GM19351 (cell line): Measurements from ENCODE around the gene APCS.

Experiments used
- ATAC-seq: cut with Tn5 transposase; IDR thresholded peaks from one replicate; pipeline ENCODE4 v1.9.1; 2021; ENCODE audit warnings: mild to moderate bottlenecking, moderate library complexity; ENCODE audit not compliant: unreplicated experiment

Gene APCS

GRCh38 chr1:159587461-159587951 is at the start of gene APCS:
Gene APCS, plus strand, starts transcription at chr1:159587826. Its CDS starts 96 bp downstream, at chr1:159587922.
- no peak for ATAC-seq

GRCh38 chr1:159548126-159548525 is 39.5 kb upstream of the APCS start:
- no peak for ATAC-seq

GRCh38 chr1:159554261-159554660 is 33.4 kb upstream of the APCS start:
- ATAC-seq = no peak

GRCh38 chr1:159554696-159555095 is 32.9 kb upstream of the APCS start:
- ATAC-seq = no peak

GRCh38 chr1:159556931-159557369 is 30.7 kb upstream of the APCS start:
- no peak for ATAC-seq

- no peak for ATAC-seq
These were observed 27.0 kb upstream of the APCS start for GRCh38 chr1:159560599-159560998.

GRCh38 chr1:159561497-159561896 is 26.1 kb upstream of the APCS start:
- no peak for ATAC-seq

GRCh38 chr1:159562680-159563079 is 24.9 kb upstream of the APCS start:
- ATAC-seq = no peak

GRCh38 chr1:159577446-159577845 is 10.2 kb upstream of the APCS start:
- no peak for ATAC-seq

GRCh38 chr1:159580340-159580739 is 7.3 kb upstream of the APCS start:
- ATAC-seq = peak; percentile 60

- ATAC-seq = no peak
These were observed 6.2 kb upstream of the APCS start for GRCh38 chr1:159581422-159581821.

- ATAC-seq = no peak
These were observed 3.1 kb upstream of the APCS start for GRCh38 chr1:159584536-159584935.

GRCh38 chr1:159591981-159592380 is 4.4 kb downstream of the APCS start:
- ATAC-seq = no peak

GRCh38 chr1:159594625-159595405 is 7.2 kb downstream of the APCS start:
- ATAC-seq = no peak

- ATAC-seq = no peak
These were observed 10.6 kb downstream of the APCS start for GRCh38 chr1:159598196-159598595.

GRCh38 chr1:159600894-159601293 is 13.3 kb downstream of the APCS start:
- ATAC-seq = no peak

- no peak for ATAC-seq
These were observed 14.9 kb downstream of the APCS start for GRCh38 chr1:159602501-159602999.

- ATAC-seq = no peak
These were observed 24.7 kb downstream of the APCS start for GRCh38 chr1:159612211-159612885.

- no peak for ATAC-seq
These were observed 45.3 kb downstream of the APCS start for GRCh38 chr1:159632922-159633321.
